Epithelial cell of esophagus (primary cell): ENCODE data around the gene TIGD2.

Experiments
- DNase-seq: peaks from one replicate; pipeline ENCODE4 v3.0.0; 2010; ENCODE audit warnings: low read depth
- H3K4me3 ChIP-seq: 2 replicates; pipeline ENCODE4 v1.5.1; 2011; ENCODE audit warnings: mild to moderate bottlenecking, low read length, control low read depth
- TF ChIP-seq, protein P1 (sequence below): IDR thresholded peaks from 2 replicates; pipeline ENCODE4 v1.5.1; 2011; ENCODE audit warnings: low read depth, mild to moderate bottlenecking, low read length, control low read depth, inconsistent platforms; ENCODE audit not compliant: insufficient read depth; ENCODE audit errors: missing control alignments

Gene TIGD2

DNA sequence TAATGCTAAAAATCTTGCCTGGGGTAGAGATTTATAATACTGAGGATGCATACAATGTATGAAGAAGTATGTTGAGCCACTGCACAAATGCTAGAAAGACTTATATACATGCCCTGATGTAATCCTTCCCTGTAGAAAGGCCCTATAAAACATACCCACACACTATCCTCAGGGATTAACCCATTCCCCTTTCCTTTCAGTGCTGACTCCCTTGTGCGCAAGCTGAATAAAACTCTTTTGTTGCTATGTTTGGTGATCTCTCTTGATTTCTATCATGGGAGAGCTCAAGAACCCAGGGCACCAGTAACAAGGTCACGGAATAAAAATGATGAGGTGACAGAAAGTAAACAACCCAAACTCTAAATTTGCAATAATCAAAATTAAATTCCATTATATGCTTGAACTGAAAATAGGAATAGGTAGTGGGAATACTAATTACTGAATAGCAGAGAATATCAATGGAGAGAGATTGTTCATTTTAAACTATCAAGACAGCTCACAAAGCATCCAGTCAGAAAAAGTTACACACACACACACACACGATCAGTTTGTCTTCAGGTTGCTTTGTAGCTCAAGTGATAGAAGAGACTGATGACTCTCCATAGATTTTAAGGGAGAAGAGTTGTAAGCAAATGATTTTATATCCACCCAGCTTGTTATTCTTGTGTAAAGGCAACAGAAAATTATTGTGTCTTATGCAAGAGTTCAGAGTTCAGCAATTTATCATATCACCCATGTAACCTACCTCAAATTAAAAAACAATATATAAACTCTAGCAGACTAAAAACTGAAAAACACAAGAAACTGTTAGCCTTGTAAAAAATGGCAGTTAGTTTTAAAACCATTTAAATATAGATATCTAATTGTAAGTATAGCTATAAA lies 14.8 kb downstream of the TIGD2 start:
- H3K4me3 ChIP-seq: no peak overlapping the region
- DNase-seq: no peak
- TF ChIP-seq, protein P1, sequence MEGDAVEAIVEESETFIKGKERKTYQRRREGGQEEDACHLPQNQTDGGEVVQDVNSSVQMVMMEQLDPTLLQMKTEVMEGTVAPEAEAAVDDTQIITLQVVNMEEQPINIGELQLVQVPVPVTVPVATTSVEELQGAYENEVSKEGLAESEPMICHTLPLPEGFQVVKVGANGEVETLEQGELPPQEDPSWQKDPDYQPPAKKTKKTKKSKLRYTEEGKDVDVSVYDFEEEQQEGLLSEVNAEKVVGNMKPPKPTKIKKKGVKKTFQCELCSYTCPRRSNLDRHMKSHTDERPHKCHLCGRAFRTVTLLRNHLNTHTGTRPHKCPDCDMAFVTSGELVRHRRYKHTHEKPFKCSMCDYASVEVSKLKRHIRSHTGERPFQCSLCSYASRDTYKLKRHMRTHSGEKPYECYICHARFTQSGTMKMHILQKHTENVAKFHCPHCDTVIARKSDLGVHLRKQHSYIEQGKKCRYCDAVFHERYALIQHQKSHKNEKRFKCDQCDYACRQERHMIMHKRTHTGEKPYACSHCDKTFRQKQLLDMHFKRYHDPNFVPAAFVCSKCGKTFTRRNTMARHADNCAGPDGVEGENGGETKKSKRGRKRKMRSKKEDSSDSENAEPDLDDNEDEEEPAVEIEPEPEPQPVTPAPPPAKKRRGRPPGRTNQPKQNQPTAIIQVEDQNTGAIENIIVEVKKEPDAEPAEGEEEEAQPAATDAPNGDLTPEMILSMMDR: no peak

GRCh38 chr4:89129080-89129640 lies 17.8 kb downstream of the TIGD2 start:
- H3K4me3 ChIP-seq: no peak overlapping the region
- TF ChIP-seq, protein P1: no peak
- no peak for DNase-seq

GRCh38 chr4:89134775-89135319 lies 23.5 kb downstream of the TIGD2 start:
- TF ChIP-seq, protein P1: no peak
- no peak overlapping the region for H3K4me3 ChIP-seq
- peak; percentile 95 for DNase-seq

- DNase-seq: peak; percentile 82
- TF ChIP-seq, protein P1: no peak
- H3K4me3 ChIP-seq: no peak overlapping the region
These were observed 25.2 kb downstream of the TIGD2 start for GRCh38 chr4:89136525-89136924.

DNA sequence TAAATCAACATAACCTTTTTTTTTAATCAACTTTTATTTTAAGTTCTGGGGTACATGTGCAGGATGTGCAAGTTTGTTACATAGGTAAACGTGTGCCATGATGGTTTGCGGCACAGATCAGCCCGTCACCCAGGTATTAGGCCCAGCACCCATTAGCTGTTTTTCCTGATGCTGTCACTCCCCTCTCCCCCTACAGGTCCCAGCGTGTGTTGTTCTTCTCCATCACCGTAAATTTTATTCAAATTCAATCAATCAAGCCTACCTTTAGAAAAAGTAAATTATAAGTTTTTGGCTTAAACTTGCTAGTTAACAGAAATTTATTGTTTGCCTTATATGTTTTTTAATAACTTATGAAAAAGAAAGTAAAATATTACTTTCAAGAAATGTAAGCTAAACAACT lies 25.9 kb downstream of the TIGD2 start:
- H3K4me3 ChIP-seq: no peak overlapping the region
- TF ChIP-seq, protein P1: no peak
- DNase-seq: no peak

DNA sequence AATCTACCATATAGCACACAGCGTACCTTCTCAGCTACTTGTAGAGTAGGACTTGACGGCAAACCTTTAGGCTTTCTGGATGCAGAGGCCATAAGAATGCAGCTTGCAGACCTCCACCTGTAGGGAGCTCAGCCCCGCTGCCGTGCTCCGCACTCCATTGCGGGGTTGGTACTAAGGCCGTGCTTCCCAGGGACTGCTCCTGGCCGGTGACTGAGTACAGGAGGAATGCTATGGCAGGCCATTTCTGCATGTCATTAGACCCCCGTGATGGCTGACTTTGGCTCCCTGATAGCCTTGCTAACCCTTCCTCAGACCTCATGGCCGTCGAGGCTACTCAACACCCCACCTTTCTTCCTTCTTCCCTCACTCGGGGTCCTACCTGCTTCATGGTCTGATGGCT lies 26.4 kb downstream of the TIGD2 start:
- no peak for DNase-seq
- no peak overlapping the region for H3K4me3 ChIP-seq
- TF ChIP-seq, protein P1: no peak
